Esophagus squamous epithelium (tissue), 5 donors: ENCODE results near the gene KRTAP12-1. TPM values are rescaled to one million over a fixed set of nuclear protein-coding genes. Genes with fewer than 3 reads are reported as not detected.
"Not testable (repeated sequence)": the region's sequence is repeated elsewhere in the genome, so short reads cannot be mapped to it uniquely, and the experiment has no call there.

ENCODE experiments used
- DNase-seq: peaks from one replicate; lab custom pipeline; 2025; lab: John Stamatoyannopoulos, UW
- H3K27ac ChIP-seq, 4 donors: fragments of 200-600 bp; sonication (generic); one replicate each; pipeline ENCODE4 v1.5.1; 2016 to 2019; ENCODE audit warnings: mild to moderate bottlenecking in 1 of 4
- H3K27me3 ChIP-seq, 4 donors: fragments of 200-600 bp; sonication (generic); 1 replicate in 3 of 4; 2 replicates in 1 of 4; pipeline versions ENCODE4 v1.5.1 to v1.6.0; 2017 to 2021; ENCODE audit warnings: antibody characterized with exemption in 1 of 4
- H3K36me3 ChIP-seq, 3 donors: fragments of 200-600 bp; sonication (generic); one replicate each; pipeline ENCODE4 v1.5.1; 2016 to 2019
- H3K4me1 ChIP-seq, 3 donors: fragments of 200-600 bp; sonication (generic); one replicate each; pipeline ENCODE4 v1.5.1; 2017 to 2019
- H3K4me3 ChIP-seq, 4 donors: fragments of 200-600 bp; sonication (generic); 1 replicate in 3 of 4; 2 replicates in 1 of 4; pipeline ENCODE4 v1.5.1; 2016 to 2019; ENCODE audit warnings: mild to moderate bottlenecking in 2 of 4, moderate library complexity in 1 of 4
- H3K9me3 ChIP-seq, 3 donors: fragments of 200-600 bp; sonication (generic); one replicate each; pipeline ENCODE4 v1.5.1; 2016 to 2019
- POLR2A ChIP-seq, 4 donors: fragments of 450-650 bp; IDR thresholded peaks; one replicate each; pipeline ENCODE4 v1.6.1; 2017; ENCODE audit warnings: antibody characterized with exemption in 4 of 4, mild to moderate bottlenecking in 4 of 4, moderate library complexity in 3 of 4
- WGBS, 2 donors: methylation state at CpG; one replicate each; pipeline ENCODE4 v1.1.5; 2018; 5-methylcytosine and 5-hydroxymethylcytosine counted together
- intact Hi-C: fragments of 100-400 bp; cut with DNase I; formaldehyde crosslinking; loops from one replicate; pipeline ENCODE4 v1.15.0; 2022
- total RNA-seq, 4 donors: library from RNA; depleted of rRNA; stranded (reverse); fragments of >200 nt; gene quantifications; one replicate each; pipeline ENCODE4 v1.1.0, GENCODE V29; 2016
- TF ChIP-seq, protein P1 (sequence below), 6 experiments: fragments of 450-650 bp in 4 of 6; fragments of 200-600 bp in 2 of 6; sonication (generic) in 2 of 6; IDR thresholded peaks; one replicate each; pipeline ENCODE4 v1.5.1; 2016 to 2019; ENCODE audit warnings: antibody characterized with exemption in 6 of 6, mild to moderate bottlenecking in 4 of 6, moderate library complexity in 4 of 6
- donor health status: DM: yes; HTN: yes; CAD: no.

The KRTAP12-1 gene
- total RNA-seq, 4 donors from 2014 or later = not detected

DNA sequence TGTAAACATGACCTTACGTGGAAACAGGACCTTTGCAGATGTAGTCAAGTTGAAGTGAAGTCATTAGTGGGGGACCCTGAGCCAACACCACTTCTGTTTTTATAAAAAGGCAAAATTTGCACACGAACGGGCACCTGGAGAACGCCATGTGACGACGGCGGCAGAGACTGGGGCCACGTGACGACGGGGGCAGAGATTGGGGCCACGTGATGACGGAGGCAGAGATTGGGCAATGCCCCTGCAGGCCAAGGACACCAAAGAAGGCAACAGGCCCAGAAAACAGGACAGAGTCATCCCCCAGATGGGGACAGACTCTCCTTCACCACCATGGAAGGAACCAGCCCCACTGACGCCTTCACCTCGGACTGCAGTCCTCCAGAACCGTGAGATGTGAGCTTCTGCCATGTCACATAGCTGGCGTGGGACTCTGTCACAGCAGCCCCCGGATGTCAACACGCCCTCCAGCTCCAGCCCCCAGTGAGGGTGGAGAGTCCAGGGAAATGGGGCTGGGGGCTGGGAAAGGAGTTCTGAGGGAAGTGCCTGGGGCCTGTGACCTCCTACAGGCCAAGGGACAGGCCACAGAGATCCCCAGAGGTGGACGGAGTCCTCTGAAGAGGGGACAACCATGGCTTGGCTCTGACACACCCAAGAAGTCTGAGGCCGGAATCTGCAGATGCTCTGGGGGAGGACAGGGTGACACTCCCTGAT is 31.5 kb downstream of the KRTAP12-1 start:
- WGBS, 2 donors = 80 to 89% methylated on average over 16 of the region's 20 CpGs
- Histone ChIP-seq H3K4me1 (no peaks in the 10 kb centered on the region), H3K36me3 (no peaks in the 10 kb centered on the region), H3K4me3 (no peak overlapping the region), H3K27ac (no peak overlapping the region), H3K27me3 (peaks cover 0 to 49% (median 0%) of the 10 kb centered on the region in 4 donors), H3K9me3 (peaks cover 0 to 3% (median 1%) of the 10 kb centered on the region in 3 donors)
- no peak for DNase-seq
- TF ChIP-seq, protein P1, sequence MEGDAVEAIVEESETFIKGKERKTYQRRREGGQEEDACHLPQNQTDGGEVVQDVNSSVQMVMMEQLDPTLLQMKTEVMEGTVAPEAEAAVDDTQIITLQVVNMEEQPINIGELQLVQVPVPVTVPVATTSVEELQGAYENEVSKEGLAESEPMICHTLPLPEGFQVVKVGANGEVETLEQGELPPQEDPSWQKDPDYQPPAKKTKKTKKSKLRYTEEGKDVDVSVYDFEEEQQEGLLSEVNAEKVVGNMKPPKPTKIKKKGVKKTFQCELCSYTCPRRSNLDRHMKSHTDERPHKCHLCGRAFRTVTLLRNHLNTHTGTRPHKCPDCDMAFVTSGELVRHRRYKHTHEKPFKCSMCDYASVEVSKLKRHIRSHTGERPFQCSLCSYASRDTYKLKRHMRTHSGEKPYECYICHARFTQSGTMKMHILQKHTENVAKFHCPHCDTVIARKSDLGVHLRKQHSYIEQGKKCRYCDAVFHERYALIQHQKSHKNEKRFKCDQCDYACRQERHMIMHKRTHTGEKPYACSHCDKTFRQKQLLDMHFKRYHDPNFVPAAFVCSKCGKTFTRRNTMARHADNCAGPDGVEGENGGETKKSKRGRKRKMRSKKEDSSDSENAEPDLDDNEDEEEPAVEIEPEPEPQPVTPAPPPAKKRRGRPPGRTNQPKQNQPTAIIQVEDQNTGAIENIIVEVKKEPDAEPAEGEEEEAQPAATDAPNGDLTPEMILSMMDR (IDR thresholded peaks at IDR 0.05) = no peak
- no peak for TF ChIP-seq POLR2A (IDR thresholded peaks at IDR 0.05)
- intact Hi-C loops = no loop called here

DNA sequence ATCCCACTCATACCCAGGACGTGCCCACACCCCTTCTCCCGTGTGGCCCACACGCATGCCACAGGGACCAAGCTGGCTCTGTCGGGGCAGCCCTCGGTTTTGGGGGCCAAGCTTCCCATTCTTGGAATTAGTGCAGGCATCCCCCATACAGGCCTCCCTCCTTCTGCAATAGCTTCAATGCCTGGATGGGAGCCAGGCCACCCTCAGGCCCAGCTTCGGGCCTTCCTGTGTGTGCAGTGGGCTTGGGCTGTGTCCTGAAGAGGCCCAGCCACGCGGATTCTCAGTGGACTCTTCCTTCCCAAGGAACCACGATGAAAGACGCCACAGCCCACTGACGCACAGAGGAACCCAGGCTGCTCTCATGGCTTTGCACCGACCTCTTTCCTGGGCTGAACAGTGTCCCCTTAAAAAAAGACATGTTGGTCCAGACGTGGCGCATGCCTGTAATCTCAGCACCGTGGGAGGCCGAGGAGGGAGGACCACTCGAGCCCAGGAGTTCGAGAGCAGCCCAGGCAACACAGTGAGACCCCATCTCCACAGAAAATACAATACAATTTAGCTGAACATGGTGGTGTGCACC is 32.4 kb downstream of the KRTAP12-1 start:
- Histone ChIP-seq H3K4me3 (no peak overlapping the region), H3K27ac (no peak overlapping the region), H3K27me3 (peaks cover 0 to 46% (median 0%) of the 10 kb centered on the region in 4 donors), H3K36me3 (no peaks in the 10 kb centered on the region), H3K9me3 (peaks cover 0 to 9% (median 8%) of the 10 kb centered on the region in 3 donors), H3K4me1 (no peaks in the 10 kb centered on the region)
- intact Hi-C loops = no loop called here
- DNase-seq = no peak
- 63 to 80% methylated on average over 3 to 8 of the region's 18 CpGs for whole genome bisulfite sequencing, 2 donors
- TF ChIP-seq, protein P1 (IDR thresholded peaks at IDR 0.05) = no peak
- no peak for TF ChIP-seq POLR2A (IDR thresholded peaks at IDR 0.05)

DNA sequence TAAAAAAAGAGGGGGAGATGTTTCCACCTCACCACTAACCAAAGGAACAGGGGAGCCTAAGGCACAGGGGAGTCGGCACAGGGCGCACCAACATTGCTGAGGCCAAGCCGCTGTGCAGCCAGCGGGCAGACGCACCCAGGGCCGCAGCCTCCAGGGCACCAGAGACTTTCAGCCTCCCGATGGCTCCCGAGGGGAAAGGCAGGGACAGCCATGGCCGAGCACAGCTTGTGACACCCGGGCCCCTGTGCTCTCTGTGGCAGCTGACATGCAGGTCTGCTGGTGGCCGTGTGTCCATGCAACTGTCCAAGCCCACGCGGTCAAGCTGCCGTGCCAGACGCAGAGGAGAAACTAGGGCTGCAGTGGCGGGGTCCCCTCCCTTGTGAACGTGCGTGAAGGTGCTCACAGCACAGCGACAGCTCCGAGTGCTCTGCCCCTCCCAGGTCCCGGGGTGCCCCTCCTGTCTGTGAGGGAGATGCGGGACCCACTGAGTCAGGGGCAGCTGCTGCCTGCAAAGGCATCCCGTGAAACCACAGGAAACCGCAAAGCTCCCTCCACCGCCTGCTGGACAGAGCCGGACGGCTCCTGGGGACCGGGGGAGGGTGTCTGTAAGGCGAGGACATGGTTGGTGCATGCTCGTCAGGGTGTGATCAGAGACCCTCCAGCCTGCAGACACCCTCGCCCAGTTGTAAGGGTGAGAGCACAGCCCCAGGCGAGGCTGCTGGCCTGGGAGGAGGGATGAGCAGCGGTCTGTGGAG is 33.2 kb downstream of the KRTAP12-1 start:
- no peaks in the 10 kb centered on the region for H3K36me3 ChIP-seq
- no peaks in the 10 kb centered on the region for H3K4me1 ChIP-seq
- WGBS, 2 donors = 79 to 88% methylated on average over 19 to 22 of the region's 33 CpGs
- intact Hi-C loops = no loop called here
- no peak for TF ChIP-seq POLR2A (IDR thresholded peaks at IDR 0.05)
- TF ChIP-seq, protein P1 (IDR thresholded peaks at IDR 0.05) = no peak
- no peak overlapping the region for H3K4me3 ChIP-seq
- H3K9me3 ChIP-seq = peaks cover 0 to 17% (median 8%) of the 10 kb centered on the region in 3 donors
- no peak overlapping the region for H3K27ac ChIP-seq
- no peak for DNase-seq
- peaks cover 0 to 39% (median 0%) of the 10 kb centered on the region in 4 donors for H3K27me3 ChIP-seq

DNA sequence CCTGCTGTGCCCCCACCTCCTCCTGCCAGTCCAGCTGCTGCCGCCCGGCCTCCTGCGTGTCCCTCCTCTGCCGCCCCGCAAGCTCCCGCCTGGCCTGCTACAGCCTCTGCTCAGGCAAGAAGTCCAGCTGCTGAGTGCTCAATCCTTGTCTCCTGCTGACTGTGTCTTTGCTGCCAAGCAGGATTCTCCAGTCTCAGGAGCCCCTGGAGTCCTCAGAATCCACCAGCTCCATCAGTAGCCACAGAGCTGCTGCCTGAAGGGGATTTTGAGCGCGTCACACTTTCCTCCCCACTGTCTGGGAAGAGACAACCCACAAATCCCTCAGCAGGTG is 34.8 kb downstream of the KRTAP12-1 start:
- H3K4me3 ChIP-seq = no peak overlapping the region
- H3K9me3 ChIP-seq = peaks cover 0 to 19% (median 8%) of the 10 kb centered on the region in 3 donors
- 40 to 67% methylated on average over 5 to 8 of the region's 8 CpGs for WGBS, 2 donors
- peaks cover 0 to 35% (median 0%) of the 10 kb centered on the region in 4 donors for H3K27me3 ChIP-seq
- DNase-seq = no peak
- no peak for TF ChIP-seq POLR2A (IDR thresholded peaks at IDR 0.05)
- TF ChIP-seq, protein P1 (IDR thresholded peaks at IDR 0.05) = no peak
- no peak overlapping the region for H3K27ac ChIP-seq
- H3K36me3 ChIP-seq = no peaks in the 10 kb centered on the region
- intact Hi-C loops = no loop called here
- H3K4me1 ChIP-seq = no peaks in the 10 kb centered on the region

DNA sequence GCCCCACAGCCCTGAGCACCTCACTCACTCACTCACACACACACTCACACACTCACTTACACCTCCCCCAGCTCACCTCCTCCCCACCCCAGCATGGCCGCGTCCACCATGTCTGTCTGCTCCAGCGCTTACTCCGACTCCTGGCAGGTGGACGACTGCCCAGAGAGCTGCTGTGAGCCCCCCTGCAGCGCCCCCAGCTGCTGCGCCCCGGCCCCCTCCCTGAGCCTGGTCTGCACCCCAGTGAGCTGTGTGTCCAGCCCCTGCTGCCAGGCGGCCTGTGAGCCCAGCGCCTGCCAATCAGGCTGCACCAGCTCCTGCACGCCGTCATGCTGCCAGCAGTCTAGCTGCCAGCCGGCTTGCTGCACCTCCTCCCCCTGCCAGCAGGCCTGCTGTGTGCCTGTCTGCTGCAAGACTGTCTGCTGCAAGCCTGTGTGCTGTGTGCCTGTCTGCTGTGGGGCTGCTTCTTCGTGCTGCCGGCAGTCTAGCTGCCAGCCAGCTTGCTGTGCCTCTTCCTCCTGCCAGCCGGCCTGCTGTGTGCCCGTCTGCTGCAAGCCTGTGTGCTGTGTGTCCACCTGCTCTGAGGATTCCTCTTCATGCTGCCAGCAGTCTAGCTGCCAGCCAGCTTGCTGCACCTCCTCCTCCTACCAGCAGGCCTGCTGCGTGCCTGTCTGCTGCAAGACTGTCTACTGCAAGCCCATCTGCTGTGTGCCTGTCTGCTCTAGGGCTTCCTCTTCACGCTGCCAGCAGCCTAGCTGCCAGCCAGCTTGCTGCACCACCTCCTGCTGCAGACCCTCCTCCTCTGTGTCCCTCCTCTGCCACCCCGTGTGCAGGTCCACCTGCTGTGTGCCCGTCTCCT is 35.4 kb downstream of the KRTAP12-1 start, which contains the start of gene KRTAP10-11:
Gene KRTAP10-11, plus strand, starts transcription at position 49 of the 856 bp plus-strand sequence. Its CDS starts 45 bp downstream, at position 94.
- 24 to 57% methylated on average over 3 to 9 of the region's 21 CpGs for WGBS, 2 donors
- Histone ChIP-seq H3K27me3 (peaks cover 0 to 35% (median 0%) of the 10 kb centered on the region in 4 donors), H3K9me3 (peaks cover 0 to 20% (median 8%) of the 10 kb centered on the region in 3 donors)
- intact Hi-C loops, DNase-seq, H3K4me3 ChIP-seq, H3K36me3 ChIP-seq, H3K27ac ChIP-seq, H3K4me1 ChIP-seq: not testable (repeated sequence)
